KMS-11 (cell line): ENCODE measurements around the gene SH3YL1.

Experiments
- H2AFZ ChIP-seq: fragments of 200-600 bp; sonication (generic); 2 replicates; pipeline ENCODE4 v1.6.1; 2016; ENCODE audit warnings: antibody characterized with exemption, mixed run types, low read depth
- H3K27ac ChIP-seq: fragments of 200-600 bp; sonication (generic); 2 replicates; pipeline ENCODE4 v1.6.1; 2016; ENCODE audit warnings: mild to moderate bottlenecking, mixed run types
- H3K27me3 ChIP-seq: fragments of 200-600 bp; sonication (generic); 2 replicates; pipeline ENCODE4 v1.6.1; 2017; ENCODE audit warnings: mild to moderate bottlenecking, low read depth, mixed run types, moderate library complexity; ENCODE audit not compliant: insufficient read depth
- H3K36me3 ChIP-seq: fragments of 200-600 bp; sonication (generic); 2 replicates; pipeline ENCODE4 v1.6.1; 2017; ENCODE audit warnings: mild to moderate bottlenecking, mixed run types; ENCODE audit not compliant: insufficient read depth
- H3K4me1 ChIP-seq: fragments of 200-600 bp; sonication (generic); 2 replicates; pipeline ENCODE4 v1.6.1; 2016; ENCODE audit warnings: mild to moderate bottlenecking, low read depth, mixed run types; ENCODE audit not compliant: poor library complexity, severe bottlenecking
- H3K4me2 ChIP-seq: fragments of 200-600 bp; sonication (generic); 2 replicates; pipeline ENCODE4 v1.7.0; 2016; ENCODE audit warnings: mild to moderate bottlenecking, mixed run types
- H3K4me3 ChIP-seq: fragments of 200-600 bp; sonication (generic); IDR thresholded peaks from 2 replicates; pipeline ENCODE4 v1.6.1; 2017; ENCODE audit warnings: low read depth, low read length, mixed read lengths; ENCODE audit not compliant: insufficient read depth
- H3K79me2 ChIP-seq: fragments of 200-600 bp; sonication (generic); 2 replicates; pipeline ENCODE4 v1.6.1; 2016; ENCODE audit warnings: low read depth, mixed run types; ENCODE audit not compliant: insufficient read depth
- H3K9ac ChIP-seq: fragments of 200-600 bp; sonication (generic); 2 replicates; pipeline ENCODE4 v1.6.1; 2016; ENCODE audit warnings: mild to moderate bottlenecking, mixed run types
- H4K20me1 ChIP-seq: fragments of 200-600 bp; sonication (generic); 2 replicates; pipeline ENCODE4 v1.6.1; 2016; ENCODE audit warnings: mild to moderate bottlenecking, mixed run types; ENCODE audit not compliant: insufficient read depth
- TF ChIP-seq, protein P1 (sequence below): fragments of 200-600 bp; sonication (generic); conservative IDR thresholded peaks from 2 replicates; pipeline ENCODE4 v1.6.1; 2017; ENCODE audit warnings: low read depth, mild to moderate bottlenecking, antibody characterized with exemption, low read length, moderate library complexity, mixed read lengths

SH3YL1 gene

GRCh38 chr2:249538-250042 is 14.2 kb downstream of the SH3YL1 start:
- H2AFZ ChIP-seq = no peak overlapping the region
- H3K4me1 ChIP-seq = no peaks in the 10 kb centered on the region

DNA sequence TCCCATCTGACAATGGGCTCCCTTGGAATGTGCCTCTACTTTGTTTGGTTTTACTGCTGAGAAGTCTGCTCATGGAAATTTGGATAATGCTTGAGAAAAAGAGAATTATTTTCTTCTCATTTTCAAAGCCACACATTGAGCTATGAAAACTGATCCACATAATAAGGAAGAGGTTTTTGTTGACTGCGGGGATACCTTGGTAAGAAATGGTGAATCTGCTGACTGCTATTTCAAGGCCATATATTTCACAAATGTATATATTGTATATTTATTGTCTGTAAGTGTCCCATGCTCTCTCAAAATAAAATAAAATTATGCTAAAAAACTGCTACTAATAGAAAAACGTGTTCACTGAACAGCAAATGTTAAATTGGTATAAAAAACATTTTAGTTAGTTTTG is 15.1 kb downstream of the SH3YL1 start:
- Histone ChIP-seq H3K4me2 (no peak overlapping the region), H3K4me3 (no peak overlapping the region), H3K4me1 (no peaks in the 10 kb centered on the region), H3K79me2 (no peaks in the 10 kb centered on the region), H3K27me3 (no peaks in the 10 kb centered on the region), H4K20me1 (no peaks in the 10 kb centered on the region), H3K36me3 (no peaks in the 10 kb centered on the region), H2AFZ (no peak overlapping the region), H3K9ac (no peak overlapping the region), H3K27ac (no peak overlapping the region)
- TF ChIP-seq, protein P1, sequence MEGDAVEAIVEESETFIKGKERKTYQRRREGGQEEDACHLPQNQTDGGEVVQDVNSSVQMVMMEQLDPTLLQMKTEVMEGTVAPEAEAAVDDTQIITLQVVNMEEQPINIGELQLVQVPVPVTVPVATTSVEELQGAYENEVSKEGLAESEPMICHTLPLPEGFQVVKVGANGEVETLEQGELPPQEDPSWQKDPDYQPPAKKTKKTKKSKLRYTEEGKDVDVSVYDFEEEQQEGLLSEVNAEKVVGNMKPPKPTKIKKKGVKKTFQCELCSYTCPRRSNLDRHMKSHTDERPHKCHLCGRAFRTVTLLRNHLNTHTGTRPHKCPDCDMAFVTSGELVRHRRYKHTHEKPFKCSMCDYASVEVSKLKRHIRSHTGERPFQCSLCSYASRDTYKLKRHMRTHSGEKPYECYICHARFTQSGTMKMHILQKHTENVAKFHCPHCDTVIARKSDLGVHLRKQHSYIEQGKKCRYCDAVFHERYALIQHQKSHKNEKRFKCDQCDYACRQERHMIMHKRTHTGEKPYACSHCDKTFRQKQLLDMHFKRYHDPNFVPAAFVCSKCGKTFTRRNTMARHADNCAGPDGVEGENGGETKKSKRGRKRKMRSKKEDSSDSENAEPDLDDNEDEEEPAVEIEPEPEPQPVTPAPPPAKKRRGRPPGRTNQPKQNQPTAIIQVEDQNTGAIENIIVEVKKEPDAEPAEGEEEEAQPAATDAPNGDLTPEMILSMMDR = no peak

More at GRCh38 chr2:249538-250042, 14.2 kb downstream of the SH3YL1 start:
- Histone ChIP-seq H3K4me2 (no peak overlapping the region), H3K36me3 (no peaks in the 10 kb centered on the region), H3K27me3 (no peaks in the 10 kb centered on the region), H3K9ac (no peak overlapping the region), H3K79me2 (no peaks in the 10 kb centered on the region), H3K4me3 (no peak overlapping the region), H3K27ac (no peak overlapping the region), H4K20me1 (no peaks in the 10 kb centered on the region)
- TF ChIP-seq, protein P1 = no peak

DNA sequence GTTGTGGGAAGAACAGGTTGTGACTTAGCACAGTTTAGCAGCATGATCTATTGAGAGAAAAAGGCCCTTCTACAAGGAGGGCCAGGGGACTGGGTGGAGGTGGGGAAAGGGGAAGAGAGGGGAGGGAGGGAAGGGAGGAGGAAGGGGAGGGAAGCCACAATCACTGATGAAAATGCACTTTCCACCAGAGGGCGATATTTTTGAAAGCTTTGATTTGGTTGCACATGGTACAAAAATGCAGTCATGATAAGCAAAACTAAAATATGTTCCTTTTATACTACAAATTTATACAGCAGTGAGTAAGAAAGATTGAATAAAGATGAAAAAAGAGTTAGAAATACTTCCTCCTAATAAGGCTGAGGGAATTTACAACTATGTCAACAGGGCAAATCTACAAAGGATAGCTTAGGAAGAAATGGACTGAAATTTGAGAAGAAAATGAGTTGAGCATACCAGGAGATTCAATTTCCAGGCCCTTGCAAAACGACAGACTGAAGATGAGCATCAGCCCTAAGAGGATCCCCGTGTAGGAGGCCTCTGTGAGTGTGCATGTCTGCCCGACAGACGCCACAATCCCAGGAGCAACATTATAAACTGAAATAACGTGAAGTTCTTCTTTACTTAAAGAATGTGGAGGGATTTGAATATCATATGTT is 17.2 kb downstream of the SH3YL1 start:
- H3K4me2 ChIP-seq = no peak overlapping the region
- H3K4me3 ChIP-seq = no peak overlapping the region
- TF ChIP-seq, protein P1 = peak; percentile 60
- no peaks in the 10 kb centered on the region for H4K20me1 ChIP-seq
- no peaks in the 10 kb centered on the region for H3K4me1 ChIP-seq
- H3K9ac ChIP-seq = no peak overlapping the region
- H3K27me3 ChIP-seq = no peaks in the 10 kb centered on the region
- no peak overlapping the region for H3K27ac ChIP-seq
- H3K79me2 ChIP-seq = no peaks in the 10 kb centered on the region
- H3K36me3 ChIP-seq = no peaks in the 10 kb centered on the region
- H2AFZ ChIP-seq = no peak overlapping the region

DNA sequence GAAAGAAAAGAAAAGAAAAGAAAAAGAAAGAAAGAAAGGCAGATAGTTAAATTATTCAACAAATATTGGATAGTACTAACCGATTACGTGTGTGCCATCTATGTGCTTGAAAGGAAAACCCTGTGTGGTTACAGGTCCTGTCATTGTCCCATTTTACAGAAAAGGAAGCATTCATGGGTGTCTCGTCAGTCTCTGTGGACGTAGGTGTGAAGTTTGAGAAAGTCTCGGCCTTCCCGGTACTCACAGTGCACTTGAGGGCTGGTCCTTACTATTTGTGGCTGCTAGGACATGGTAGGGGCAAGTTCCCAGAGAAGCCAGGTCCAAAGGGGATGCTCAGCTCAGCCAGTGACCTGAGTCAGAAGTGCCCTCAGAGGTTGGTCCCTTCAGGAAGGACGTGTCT is 19.3 kb downstream of the SH3YL1 start:
- Histone ChIP-seq H3K27me3 (no peaks in the 10 kb centered on the region), H3K79me2 (no peaks in the 10 kb centered on the region)
- TF ChIP-seq, protein P1 = no peak

More for the DNA sequence above, 19.3 kb downstream of the SH3YL1 start:
- H2AFZ ChIP-seq = no peak overlapping the region
- H3K27ac ChIP-seq = no peak overlapping the region
- H3K4me3 ChIP-seq = no peak overlapping the region
- H3K36me3 ChIP-seq = no peaks in the 10 kb centered on the region
- H3K4me1 ChIP-seq = no peaks in the 10 kb centered on the region
- no peak overlapping the region for H3K9ac ChIP-seq
- H3K4me2 ChIP-seq = no peak overlapping the region
- H4K20me1 ChIP-seq = no peaks in the 10 kb centered on the region
